Suppressor macrophage treated with lipopolysaccharide for 1 hour (primary cell): ENCODE results near the gene NMNAT2.

Experiments
- DNase-seq, 3 donors: peaks; one replicate each; pipeline ENCODE4 v3.0.0-alpha.2; 2020 to 2022

Gene NMNAT2

GRCh38 chr1:183206538-183207122, 211.6 kb downstream of the NMNAT2 start:
- no peak for DNase-seq

DNA sequence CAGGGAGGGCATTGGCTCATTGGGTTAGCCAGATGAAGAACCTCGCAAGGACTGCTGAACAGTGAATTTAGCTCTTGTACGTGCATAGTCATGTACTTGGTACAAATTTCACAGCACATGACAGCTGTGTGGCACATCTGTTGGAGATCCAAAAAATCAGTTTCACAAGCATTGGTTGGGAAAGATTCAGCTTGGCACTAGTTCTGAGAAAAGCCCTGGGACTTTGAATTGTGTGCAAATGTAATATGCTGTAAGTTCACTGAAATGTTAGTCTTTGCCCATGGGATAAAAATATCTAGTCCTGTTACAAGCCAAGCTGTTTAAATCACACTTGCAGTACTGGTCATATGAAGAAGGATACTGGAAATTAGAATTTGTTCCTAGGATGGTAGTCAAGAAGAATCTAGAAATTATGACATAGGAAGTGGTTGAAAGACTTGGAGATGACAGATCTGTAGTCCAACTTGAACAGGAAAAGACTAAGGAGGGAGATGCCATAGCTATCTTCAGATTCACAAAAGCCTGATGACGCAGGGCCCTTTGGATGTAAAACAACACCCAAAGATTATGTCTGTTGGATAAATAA, 212.9 kb downstream of the NMNAT2 start:
- no peak for DNase-seq

DNA sequence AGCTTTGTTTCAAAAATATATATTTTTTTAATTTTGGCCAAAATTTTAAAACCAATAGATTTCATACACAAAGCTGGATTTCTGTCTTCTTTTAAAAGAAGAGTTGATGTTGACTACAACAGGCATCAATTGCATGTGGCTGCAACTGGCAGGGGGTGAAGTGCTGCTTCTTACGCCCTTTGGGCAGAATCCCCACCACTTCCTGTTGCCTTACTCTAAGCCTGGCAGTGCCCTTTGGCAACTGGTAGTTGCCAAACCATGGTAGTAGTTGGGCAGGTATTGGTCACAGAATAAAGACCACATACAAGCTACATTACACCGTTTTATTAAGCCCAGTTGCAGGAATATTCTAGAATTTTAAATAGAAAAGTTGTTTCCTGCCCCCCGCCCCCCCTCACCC, 215.1 kb downstream of the NMNAT2 start:
- no peak for DNase-seq

GRCh38 chr1:183200451-183200850, 217.7 kb downstream of the NMNAT2 start:
- no peak for DNase-seq

DNA sequence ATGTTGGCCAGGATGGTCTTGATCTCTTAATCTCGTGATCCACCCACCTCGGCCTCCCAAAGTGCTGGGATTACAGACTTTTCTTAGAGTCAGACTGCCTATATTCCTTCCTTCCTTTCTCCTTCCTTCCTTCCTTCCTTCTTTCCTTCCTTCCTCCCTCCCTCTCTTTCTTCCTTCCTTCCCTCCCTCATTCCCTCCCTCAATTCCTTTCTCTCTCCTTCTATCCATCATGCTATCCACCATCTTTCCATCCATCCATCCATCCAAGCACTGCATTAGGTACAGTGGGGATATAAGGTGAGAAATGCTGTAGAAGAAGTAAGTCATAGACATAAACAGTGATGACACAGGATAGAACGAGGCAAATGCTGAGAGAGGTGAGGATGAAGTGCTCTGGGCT, 218.9 kb downstream of the NMNAT2 start:
- DNase-seq, result no peak

DNA sequence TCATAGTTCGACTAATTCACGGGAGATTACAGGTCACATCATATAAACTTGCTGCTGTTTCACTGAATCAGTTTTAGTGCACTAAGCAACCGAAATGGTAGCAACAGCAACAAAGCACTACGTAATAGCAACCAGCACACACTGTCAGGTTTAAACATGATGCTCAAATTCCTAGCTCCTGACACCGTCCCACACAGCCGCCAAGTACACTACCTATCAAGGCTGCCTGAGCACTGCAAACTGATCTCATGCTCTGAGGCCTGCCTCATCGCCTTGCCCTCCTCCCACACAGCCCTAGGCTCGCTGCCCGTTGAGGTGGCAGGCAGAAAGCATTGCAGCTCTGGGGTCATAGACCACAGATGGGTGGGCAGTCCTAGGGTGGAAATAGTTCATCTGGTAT, 219.7 kb downstream of the NMNAT2 start:
- no peak for DNase-seq
